HepG2 (cell line): Measurements from ENCODE around the gene GMPR. TPM values are rescaled to one million over a fixed set of nuclear protein-coding genes. Genes with fewer than 3 reads are reported as not detected.

Experiments
- NFE2L2 ChIP-seq: fragments of 150-350 bp; IDR thresholded peaks from 2 replicates; pipeline ENCODE4 v1.6.1; 2014; ENCODE audit warnings: low read length
- RARA ChIP-seq: IDR thresholded peaks from 2 replicates; pipeline ENCODE4 v1.6.1; 2016; ENCODE audit warnings: missing genetic modification reagents, missing compliant biosample characterization
- SYNCRIP ChIP-seq: fragments of 200-400 bp; formaldehyde crosslinking; IDR thresholded peaks from 2 replicates; pipeline ENCODE4 v1.6.1; 2018; ENCODE audit warnings: mild to moderate bottlenecking, low read depth, low read length; ENCODE audit not compliant: insufficient read depth
- TGIF2 ChIP-seq: IDR thresholded peaks from 2 replicates; pipeline ENCODE4 v1.6.1; 2016; ENCODE audit warnings: control low read depth, missing compliant biosample characterization
- ZBTB4 ChIP-seq: sonication (generic); formaldehyde crosslinking; IDR thresholded peaks from 2 replicates; pipeline ENCODE4 v1.4.0; 2020; ENCODE audit warnings: missing genetic modification reagents, mild to moderate bottlenecking, borderline replicate concordance
- ZNF777 ChIP-seq: sonication (generic); formaldehyde crosslinking; IDR thresholded peaks from 2 replicates; pipeline ENCODE4 v1.4.0; 2020; ENCODE audit warnings: missing genetic modification reagents
- ZSCAN5A ChIP-seq: sonication (generic); formaldehyde crosslinking; IDR thresholded peaks from 2 replicates; pipeline ENCODE4 v1.8.0; 2022; ENCODE audit warnings: mild to moderate bottlenecking, missing genetic modification reagents, borderline replicate concordance
- polyA plus RNA-seq, 8 experiments: library from polyadenylated mRNA; depleted of rRNA in 3 of 8; stranded (reverse) in 7 of 8; unstranded in 1 of 8; fragments of >200 nt; fragmentation: Illumina TruSeq in 4 of 8; extraction: Trizol in 4 of 8; gene quantifications; 2 replicates each; pipeline versions ENCODE4 v1.2.1 to v1.2.3, GENCODE V29; 2011 to 2016; ENCODE audit warnings: low read depth in 4 of 8, missing spikeins in 1 of 8, mixed read lengths in 1 of 8; ENCODE audit not compliant: insufficient read depth in 1 of 8
- total RNA-seq, 5 experiments: library from RNA; depleted of rRNA; stranded (reverse); fragments of >200 nt; fragmentation: Illumina TruSeq; extraction: Trizol; gene quantifications; 2 replicates each; pipeline ENCODE4 v1.2.3, GENCODE V29; 2016; ENCODE audit warnings: low read depth in 1 of 5
- TF ChIP-seq, protein P1 (sequence below): IDR thresholded peaks from 2 replicates; pipeline ENCODE4 v1.6.1; 2016; ENCODE audit warnings: missing compliant biosample characterization, missing genetic modification reagents, borderline replicate concordance

GMPR gene
- total and polyA plus RNA-seq, 2 of the 13 experiments (the other 11 are each of a cell fraction or from before 2014, with no cell fraction given) = not detected

- no peak for TF ChIP-seq ZSCAN5A (CRISPR knock-in tag)
- no peak for TF ChIP-seq TGIF2
- no peak for TF ChIP-seq RARA (CRISPR knock-in tag)
- TF ChIP-seq, protein P1, sequence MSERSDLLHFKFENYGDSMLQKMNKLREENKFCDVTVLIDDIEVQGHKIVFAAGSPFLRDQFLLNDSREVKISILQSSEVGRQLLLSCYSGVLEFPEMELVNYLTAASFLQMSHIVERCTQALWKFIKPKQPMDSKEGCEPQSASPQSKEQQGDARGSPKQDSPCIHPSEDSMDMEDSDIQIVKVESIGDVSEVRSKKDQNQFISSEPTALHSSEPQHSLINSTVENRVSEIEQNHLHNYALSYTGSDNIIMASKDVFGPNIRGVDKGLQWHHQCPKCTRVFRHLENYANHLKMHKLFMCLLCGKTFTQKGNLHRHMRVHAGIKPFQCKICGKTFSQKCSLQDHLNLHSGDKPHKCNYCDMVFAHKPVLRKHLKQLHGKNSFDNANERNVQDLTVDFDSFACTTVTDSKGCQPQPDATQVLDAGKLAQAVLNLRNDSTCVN = no peak
- no peak for TF ChIP-seq SYNCRIP
- no peak for TF ChIP-seq NFE2L2
- TF ChIP-seq ZBTB4 = no peak
- no peak for TF ChIP-seq ZNF777 (CRISPR knock-in tag)
- TF ChIP-seq, all 625 proteins: peak for 0
Measured at GRCh38 chr6:16253399-16254144, 15.2 kb downstream of the GMPR start (continued).
